Epithelial cell of esophagus (primary cell): ENCODE data around the gene TUBGCP6.

Experiments used
- DNase-seq: peaks from one replicate; pipeline ENCODE4 v3.0.0; 2010; ENCODE audit warnings: low read depth
- H3K4me3 ChIP-seq: 2 replicates; pipeline ENCODE4 v1.5.1; 2011; ENCODE audit warnings: mild to moderate bottlenecking, low read length, control low read depth
- TF ChIP-seq, protein P1 (sequence below): IDR thresholded peaks from 2 replicates; pipeline ENCODE4 v1.5.1; 2011; ENCODE audit warnings: low read depth, mild to moderate bottlenecking, low read length, control low read depth, inconsistent platforms; ENCODE audit not compliant: insufficient read depth; ENCODE audit errors: missing control alignments

Gene TUBGCP6

DNA sequence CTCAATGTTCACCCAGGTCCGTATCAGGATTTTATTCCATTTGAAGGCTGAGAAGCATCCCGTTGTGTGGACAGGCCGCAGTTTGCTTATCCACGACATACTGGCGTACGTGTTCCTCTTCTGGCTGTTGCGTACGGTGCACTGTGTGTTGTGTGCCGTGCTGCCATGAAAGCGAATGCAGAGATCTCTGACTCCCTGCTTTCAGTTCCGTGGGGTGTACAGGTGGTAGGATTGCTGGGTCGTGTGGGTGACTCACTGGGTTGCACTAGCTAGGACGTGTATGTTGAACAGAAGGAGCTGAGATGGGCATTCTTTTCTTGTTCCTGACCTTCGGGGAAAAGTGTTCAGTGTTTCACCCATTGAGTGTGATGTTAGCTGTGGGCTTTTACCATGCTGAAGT, 33.7 kb downstream of the TUBGCP6 start:
- DNase-seq: peak; percentile 50
- no peak overlapping the region for H3K4me3 ChIP-seq
- TF ChIP-seq, protein P1, sequence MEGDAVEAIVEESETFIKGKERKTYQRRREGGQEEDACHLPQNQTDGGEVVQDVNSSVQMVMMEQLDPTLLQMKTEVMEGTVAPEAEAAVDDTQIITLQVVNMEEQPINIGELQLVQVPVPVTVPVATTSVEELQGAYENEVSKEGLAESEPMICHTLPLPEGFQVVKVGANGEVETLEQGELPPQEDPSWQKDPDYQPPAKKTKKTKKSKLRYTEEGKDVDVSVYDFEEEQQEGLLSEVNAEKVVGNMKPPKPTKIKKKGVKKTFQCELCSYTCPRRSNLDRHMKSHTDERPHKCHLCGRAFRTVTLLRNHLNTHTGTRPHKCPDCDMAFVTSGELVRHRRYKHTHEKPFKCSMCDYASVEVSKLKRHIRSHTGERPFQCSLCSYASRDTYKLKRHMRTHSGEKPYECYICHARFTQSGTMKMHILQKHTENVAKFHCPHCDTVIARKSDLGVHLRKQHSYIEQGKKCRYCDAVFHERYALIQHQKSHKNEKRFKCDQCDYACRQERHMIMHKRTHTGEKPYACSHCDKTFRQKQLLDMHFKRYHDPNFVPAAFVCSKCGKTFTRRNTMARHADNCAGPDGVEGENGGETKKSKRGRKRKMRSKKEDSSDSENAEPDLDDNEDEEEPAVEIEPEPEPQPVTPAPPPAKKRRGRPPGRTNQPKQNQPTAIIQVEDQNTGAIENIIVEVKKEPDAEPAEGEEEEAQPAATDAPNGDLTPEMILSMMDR: no peak

DNA sequence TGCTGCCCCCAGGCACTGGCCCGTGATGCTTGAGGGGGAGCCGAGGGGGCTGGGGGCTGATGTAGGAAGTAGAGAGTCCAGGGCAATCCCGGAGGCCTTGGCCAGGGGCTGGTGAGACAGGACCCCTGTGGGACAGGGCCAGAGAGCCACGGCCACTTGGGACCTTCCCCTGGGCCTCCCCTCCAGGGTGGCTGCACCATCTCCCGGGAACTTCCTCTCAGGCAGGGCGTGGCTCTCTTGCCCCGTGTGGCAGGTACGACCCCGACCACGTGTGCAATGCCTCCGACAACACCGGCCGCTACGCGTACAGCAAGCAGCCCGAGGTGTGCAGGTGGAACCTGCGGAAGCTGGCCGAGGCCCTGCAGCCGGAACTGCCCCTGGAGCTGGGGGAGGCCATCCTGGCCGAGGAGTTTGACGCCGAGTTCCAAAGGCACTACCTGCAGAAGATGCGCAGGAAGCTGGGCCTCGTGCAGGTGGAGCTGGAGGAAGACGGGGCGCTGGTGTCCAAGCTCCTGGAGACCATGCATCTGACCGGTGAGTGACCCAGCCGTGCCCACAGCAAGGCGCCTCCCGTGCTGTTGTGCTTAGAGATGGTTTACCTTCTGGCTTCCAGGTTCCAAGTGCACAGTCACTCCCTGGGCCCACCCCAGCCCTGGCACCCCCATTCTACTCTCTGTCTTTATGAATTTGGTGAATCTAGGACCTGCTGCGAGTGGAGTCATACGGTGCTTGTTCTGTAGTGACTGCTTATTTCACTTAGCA, 34.3 kb downstream of the TUBGCP6 start:
- no peak overlapping the region for H3K4me3 ChIP-seq
- TF ChIP-seq, protein P1: no peak
- DNase-seq: no peak

DNA sequence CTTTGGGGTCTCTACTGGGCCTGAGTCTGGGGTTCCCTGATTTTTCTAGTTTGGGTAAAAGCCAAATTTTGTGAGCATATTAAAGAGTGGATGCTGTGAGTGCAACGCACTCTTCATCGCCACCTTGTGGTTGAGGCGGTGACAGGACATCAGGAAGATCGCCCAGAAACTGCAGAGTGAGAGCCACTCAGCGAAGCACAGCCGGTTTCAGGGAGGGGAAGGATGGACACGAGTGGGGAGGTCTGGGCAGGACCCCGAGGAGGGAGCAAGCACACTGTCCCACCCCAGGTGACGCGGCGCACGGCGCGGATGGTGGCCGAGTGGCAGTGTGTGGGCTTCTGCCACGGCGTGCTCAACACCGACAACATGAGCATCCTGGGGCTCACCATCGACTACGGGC, 34.9 kb downstream of the TUBGCP6 start:
- H3K4me3 ChIP-seq: no peak overlapping the region
- DNase-seq: peak; percentile 65
- TF ChIP-seq, protein P1: peak; percentile 94

DNA sequence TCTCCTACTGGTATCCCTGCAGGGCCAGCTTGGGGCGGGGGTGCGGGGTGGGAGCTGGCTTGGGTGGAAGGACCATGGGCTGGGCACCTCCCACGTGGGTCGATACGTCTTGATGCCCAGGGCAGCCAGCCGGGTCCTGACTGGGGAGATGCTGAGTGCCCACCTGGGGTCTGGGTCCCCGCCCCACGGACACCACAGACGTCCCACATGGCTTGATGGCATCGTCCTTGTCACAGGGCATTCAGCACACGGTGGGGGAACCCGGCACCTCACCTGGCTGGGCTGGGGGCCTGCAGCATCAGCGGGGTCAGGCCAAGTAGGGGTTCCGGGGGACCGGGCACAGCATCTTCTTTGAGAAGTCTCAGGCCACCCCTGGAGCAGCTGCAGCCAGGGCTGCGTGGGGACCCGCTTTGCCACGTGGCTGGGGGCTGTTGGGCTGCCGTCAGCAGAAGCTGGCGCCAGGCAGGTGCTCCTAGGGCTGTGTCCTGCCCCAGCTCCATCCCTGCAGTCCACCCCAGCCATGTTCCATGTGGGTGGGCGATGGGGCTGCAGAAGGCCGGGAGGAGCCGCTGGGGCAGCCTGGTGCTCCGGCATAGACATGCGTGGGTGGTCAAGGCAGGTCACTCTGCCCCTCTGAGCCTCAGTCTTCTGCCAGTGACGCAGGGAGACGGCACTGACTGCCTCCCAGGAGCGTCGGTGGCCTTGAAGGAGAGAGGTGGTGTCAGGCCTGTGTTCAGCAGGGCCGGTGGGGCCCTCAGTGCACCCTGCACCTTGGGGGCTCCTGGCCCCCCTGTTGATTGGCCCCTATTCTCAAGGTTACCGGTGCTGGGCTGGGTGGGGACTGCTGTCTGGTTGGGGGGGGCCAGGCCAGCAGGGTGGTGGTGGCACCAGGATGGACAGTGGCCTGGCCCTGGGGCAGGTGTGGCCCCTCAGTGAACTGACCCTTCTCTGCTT, 35.6 kb downstream of the TUBGCP6 start:
- H3K4me3 ChIP-seq: no peak overlapping the region
- TF ChIP-seq, protein P1: no peak
- no peak for DNase-seq

DNA sequence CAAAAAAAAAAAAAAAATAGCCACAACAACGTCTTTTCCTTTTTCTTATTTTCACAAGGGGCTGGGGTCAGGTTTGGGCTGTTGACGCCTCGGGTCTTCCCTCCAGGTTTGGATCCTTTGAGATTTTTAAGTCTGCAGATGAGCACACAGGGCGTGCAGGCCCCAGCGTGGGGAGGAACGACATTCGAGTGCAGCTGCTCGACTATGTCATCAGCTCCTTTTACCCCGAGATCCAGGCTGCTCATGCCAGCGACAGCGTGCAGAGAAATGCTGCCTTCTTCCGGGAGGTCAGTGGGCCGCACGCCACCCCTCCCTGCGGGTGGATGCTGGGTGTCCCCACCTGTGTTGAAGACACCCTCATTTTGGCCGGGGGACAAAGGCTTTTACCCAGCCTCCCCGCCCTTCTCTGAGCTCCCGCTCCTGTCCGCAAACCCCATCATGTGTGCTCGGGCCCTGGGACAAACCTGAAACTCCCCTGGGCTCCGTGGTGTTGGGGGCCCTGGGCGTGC, 36.3 kb downstream of the TUBGCP6 start:
- no peak overlapping the region for H3K4me3 ChIP-seq
- no peak for DNase-seq
- TF ChIP-seq, protein P1: no peak

DNA sequence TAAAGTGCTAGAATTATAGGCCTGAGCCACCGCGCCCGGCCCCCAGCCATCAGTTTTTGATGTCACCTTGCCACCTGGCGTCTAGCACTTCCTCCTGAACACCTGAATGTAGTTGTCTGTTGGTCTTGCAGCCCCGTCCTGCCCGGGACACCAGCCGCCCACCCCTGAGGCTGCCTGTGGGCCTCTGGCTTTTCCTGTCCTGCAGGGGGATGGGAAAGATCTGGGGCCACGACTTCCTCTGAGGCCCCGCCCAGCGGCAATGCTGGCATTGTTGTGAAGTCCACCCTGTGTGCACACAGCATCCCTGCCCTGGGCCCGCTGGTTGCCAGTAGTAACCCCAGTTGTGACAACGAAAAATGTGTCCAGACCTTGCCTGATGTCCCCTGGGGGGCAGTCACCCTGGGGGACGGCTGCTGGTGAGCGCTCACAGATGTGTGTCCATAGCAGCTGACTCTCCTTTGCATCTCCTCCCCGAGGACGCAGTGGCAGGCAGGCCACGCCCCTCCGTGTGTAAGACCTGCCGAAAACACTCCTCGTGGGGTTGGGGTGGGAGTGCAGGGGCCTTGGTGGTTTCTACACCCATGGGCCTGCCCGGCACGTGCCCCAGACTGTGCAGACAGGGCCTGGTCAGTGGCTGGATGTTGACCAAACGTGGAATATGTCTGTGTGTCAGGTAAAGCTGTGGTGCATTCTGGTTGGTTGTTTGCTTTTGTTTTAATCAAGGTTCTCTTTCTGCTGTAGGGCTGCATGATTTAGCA, 37.3 kb downstream of the TUBGCP6 start:
- DNase-seq: no peak
- TF ChIP-seq, protein P1: no peak
- no peak overlapping the region for H3K4me3 ChIP-seq
